Activated T-helper 1 cell treated with Interleukin-2 at 50 U/mL for 16 hours (primary cell): ENCODE results near the gene RNGTT.
"Not testable (repeated sequence)": the region's sequence is repeated elsewhere in the genome, so short reads cannot be mapped to it uniquely, and the experiment has no call there.

Experiments used
- DNase-seq: peaks from one replicate; pipeline ENCODE4 v3.0.0-alpha.2; 2020; ENCODE audit warnings: low read depth

RNGTT gene

DNA sequence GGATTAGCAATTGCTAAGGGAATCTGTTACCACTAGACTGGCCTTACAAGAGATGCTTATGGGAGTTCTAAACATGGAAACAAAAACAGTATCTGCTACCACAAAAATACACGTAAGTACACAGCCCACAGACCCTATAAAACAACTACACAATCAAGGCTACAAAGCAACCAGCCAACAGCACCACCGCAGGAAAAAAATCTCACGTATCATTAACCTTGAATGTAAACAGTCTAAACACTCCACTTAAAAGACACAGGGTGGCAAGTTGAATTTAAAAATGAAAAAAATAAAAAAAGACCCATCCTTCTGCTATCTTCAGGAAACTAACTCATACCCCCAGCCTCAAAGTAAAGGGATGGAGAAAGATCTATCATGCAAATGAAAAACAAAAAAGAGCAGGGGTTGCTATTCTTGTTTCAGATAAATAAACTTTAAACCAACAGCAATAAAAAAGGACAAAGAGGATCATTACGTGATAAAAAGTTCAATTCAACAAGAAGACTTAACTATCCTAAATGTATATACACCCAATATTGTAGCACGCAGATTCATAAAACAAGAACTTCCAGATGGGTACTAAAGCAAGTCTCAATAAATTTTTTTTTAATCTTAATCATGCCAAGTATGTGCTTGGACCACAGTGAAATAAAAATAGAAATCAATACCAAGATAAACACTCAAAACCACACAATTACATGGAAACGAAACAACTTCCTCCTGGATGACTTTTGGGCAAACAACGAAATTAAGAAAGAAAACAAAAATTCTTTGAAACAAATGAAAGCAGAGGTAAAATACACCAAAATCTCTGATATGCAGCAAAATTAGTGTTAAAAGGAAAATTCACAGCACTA is 52.3 kb downstream of the RNGTT start:
- DNase-seq, result no peak

DNA sequence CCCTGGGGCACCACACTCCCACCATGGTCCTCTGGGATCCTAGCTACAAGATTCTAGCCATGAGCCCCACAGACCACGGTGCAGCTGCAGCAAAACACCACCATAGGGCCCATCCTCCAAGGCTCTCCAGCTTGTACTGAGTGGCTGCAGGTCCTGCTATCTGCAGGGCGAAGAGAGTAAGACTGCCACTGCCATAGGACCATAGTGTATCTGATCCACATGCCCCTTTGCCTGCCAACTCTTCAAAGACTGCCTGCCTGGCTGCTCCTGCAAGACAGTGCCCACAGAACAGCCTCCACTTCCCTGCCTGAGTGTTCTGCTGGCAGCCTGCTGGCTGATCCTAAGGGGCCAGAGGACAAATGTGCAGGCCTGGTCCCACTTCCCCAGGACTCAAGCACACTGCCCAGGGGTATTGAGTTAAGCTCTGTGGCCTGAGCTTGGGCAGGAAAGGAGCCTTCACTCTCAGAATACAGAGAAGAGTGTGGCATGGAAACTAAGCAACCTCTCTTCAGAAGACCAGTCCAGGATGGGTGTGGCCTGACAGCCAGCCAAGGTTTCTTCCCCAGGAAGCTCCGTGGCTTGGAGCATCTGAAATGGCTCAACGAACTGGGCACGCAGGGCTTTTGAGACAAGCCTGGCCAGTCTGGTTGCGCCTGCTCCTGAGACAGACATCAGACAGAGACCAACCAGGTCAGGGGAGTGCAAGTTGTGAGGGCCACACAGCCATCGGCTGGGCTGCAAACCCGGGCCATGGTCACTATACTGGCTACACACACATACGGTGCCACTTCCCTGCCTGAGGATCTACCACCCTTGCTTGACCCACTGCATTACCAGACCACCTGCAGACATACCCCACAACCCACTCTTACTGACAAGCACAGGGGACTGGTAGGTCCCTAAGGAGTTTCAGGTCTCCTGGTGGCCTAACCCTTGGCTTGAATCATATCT is 54.5 kb downstream of the RNGTT start:
- DNase-seq, result no peak

DNA sequence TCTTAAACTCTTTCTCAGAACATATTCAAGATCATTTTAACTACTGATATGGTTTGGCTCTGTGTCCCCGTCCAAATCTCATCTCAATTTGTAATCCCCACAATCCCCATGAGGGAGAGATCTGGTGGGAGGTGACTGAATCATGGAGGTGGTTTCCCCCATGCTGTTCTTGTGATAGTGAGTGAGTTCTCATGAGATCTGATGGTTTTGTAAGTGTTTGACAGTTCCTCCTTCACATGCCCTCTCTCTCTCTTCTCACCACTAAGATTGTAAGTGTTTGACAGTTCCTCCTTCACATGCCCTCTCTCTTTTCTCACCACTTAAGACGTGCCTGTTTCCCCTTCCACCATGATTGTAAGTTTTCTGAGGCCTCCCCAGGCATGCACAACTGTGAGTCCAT is 56.3 kb downstream of the RNGTT start:
- not testable (repeated sequence) for DNase-seq

DNA sequence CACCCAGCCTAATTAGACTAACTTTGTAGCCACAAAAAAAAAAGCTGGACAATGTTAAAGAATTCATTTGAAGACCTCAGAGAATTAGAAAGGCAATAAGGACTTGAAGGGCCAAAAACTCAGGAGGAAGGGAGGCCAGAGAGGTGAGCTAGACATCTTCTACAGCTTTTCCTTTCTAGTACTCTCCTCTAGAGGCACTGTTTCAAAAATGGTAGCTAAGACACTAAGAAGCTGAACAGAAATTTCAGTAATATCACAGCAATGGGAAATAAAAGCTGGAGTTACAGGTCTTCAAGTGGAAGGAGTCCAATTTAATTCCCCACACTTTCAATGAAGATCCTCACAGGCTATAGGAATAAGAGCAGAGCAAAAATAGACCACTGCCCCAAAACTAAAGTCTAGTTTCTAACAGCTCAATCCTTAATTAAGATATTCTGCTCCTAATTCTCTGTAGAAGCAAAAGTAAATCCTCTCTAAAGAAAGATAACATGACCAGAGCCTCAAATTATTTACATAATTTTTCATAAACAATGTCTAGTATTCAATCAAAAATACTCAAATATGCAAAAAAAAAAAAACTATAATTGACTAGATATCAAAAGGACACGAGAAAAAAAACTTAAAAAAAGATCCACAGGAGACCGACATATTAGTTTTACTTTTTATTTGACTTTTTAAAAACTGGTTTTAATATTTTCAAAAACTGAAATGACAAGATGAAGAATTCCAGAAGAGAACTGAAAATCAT is 63.7 kb downstream of the RNGTT start:
- DNase-seq, result no peak

DNA sequence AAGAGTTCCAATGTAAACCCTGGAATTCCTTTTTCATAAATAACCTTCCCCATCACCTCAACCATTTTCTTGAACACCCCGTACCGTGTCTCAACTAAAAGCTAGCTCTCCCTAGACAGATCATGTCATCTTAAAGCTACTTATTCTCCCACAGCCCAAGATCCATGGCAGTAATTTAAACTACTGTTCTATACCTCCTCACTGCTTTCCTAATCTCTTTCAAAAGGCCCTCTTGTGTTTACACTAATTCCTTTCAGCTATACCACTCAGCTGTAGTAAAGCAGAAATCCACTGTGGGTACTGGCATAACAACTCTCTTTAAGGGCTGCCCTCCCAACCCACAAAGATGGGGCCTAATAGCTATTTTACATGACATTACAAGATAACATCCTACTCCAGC is 67.5 kb downstream of the RNGTT start:
- DNase-seq, result no peak

DNA sequence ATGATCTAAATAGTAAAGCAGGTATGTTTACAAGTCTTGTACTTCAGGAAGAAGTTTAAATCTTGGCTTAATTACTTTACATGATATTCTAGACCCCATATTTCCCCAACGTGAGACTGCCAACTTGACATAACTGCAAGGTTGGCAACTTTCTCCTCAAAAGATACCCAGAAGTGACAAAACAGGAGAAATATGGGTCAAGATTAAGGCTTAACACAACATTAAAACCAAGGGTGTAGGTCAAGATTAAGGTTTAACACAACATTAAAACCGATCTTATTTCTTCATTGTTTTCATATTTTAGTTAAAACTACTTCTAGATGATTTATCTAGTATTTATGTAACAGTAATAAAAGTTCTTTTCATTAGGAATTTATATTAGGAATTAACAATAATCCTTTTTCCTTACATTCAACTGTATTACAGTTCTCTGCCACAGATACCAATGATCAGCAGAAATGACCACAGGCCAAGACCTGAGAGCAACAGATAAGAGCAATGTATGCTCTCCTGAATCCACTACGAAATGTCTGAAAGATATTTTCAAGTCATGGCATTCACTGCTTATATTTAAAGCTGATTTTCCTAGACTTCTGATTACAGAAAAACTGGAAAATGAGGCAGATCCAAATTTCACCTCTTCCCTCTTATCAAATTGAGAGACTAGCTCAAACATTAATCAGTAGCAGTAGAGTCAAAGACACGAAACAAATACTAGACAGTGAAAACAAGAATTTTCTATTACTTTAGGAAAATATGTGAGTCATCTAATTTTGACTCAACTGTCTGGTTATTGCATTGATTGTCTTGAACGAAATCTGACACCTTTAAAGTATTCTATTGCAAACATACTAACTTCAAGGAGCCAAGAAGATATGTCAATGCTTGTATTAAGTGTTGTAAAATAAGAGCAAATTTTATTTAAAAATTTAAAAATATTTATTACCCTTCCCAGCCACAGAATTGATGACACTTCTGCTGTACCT is 72.3 kb downstream of the RNGTT start:
- DNase-seq, result no peak

DNA sequence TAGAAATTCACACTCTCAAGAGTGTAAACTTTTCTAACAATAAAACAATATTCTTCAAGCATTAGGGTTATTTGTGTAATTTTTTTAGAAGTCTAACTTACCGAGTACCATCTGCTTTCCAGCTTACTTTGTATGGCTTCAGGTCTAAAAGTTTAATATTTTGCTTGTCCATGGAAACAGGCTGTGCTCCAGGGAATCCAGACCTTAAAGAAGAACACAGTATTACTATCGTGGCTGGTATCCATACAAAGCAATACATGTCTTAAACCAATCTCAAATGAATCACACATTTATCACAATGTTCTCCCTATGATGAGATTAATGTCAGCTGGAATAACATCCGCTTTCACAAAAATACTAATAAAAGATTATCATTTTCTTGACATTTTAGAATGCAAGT is 73.0 kb downstream of the RNGTT start:
- DNase-seq, result no peak

DNA sequence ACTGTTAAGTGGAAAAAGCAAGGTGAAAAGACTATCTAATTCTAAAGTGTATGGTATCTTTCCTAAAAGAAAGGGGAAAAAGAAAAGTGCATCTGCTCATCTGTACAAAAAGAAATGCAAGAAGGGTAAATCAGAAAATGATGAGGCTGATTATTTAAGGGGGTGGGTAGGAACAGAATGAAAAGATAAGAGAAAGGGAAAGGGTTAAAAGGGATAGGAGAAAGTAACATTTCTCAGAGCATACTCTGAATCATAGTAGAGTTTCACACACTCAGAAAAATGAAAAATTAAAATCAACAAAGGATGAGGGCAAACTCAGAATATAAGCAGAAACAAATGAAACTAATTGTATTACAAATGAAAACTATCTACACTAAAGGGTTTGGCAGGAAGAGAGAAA is 79.1 kb downstream of the RNGTT start:
- DNase-seq, result no peak

DNA sequence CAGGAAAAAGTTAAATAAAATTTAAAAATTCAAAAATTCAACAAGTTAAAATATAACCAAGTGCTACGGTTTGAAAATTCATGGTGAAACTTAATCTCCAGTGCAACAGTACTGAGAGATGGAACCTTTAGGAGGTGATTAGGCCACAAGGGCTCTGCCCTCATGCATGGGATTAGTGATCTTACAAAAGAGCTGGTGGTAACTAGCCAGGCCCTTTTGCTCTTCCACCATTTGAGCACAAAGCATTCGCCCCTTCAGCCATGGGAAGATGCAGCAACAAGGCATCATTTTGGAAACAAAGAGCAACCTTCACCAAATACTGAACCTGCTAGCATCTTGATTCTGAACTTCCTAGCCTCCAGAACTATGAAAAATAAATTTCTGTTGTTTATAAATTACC is 80.9 kb downstream of the RNGTT start:
- no peak for DNase-seq

DNA sequence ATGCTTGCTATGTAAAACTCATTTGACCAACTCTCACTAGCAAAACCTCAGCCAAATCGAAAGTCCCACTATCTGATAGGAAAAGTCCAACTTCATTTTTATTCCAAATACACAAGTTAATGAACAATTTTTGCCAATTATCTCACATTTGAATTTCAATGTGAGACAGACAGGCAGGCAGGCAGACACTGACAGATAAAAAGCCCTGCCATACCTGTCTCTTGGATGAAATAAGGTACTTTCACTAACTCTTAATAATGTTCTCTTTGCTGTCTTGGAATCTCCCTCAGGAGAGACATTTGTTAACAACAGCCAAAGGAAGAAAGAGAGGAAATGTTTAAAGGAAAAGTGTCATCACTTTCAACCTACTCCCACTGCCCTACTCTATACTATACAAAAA is 82.0 kb downstream of the RNGTT start:
- no peak for DNase-seq

DNA sequence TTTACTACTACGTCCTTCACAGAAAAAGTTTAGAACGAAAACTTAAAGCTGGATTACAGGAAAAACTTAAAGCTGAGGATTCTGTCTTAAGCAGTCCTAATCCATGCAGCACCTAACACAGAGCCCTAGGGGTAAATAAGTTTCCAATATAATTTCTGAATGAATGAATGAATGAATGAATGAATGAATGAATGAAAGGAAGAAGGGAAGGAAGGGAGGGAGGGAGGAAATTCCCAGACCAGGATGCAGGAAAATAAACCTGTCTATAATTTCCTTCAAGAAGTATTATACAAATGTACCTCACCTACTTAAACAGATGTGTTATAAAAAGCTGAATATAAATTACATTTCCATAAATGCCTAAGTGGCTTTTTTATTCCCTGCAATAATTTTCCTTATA is 83.4 kb downstream of the RNGTT start:
- DNase-seq, result no peak

DNA sequence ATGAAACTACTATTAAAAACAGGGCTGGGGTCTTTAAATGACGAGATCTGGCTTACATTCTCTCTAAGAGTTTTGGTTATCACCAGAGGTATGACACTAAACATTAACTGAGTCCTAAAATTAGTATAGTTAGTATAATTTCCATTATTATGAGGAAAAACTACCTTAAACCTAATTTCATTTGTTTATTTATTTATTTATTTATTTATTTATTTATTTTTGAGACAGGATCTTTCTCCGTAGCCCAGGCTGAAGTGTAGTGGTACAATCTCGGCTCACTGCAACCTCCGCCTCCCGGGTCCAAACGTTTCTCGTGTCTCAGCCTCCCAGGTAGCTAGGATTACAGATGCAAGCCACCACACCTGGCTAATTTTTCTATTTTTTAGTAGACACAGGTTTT is 85.5 kb downstream of the RNGTT start:
- no peak for DNase-seq

DNA sequence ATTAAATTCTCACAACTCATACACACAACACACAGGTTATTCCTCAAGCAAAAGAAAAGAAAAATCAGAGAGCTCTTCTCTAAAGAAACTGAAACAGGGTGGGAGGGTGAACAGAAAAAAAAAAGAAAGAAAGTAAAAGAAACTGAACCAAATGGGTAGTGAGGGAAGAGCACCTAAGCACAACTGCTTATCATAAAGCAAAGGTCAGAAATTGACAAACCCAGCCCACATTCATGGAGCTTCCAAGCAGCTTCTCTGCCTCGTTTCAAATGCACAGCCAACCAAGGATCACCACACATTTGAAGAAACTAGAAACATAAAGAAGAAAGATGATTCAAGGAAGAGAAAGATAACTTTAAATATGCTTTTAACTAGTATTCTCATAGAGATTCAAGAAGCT is 90.5 kb downstream of the RNGTT start:
- DNase-seq, result no peak

DNA sequence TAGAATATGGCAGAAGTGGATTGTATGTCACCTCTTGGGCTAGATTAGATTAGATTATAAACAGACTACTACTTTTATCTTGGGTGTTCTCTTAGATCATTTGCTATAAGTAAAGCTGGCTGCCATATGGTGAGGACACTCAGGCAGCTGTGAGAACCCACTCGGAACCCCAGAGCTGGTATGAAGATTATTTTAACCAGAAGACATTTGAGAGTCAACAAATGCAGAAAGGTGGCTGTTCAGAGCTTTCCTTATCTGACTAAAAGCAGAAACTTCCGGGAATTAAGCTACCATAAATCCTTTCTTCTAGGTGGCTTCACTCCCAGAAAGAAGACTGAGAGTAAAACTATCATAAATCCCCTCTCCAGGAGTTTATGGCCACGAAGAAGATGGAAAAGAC is 91.9 kb downstream of the RNGTT start:
- no peak for DNase-seq

DNA sequence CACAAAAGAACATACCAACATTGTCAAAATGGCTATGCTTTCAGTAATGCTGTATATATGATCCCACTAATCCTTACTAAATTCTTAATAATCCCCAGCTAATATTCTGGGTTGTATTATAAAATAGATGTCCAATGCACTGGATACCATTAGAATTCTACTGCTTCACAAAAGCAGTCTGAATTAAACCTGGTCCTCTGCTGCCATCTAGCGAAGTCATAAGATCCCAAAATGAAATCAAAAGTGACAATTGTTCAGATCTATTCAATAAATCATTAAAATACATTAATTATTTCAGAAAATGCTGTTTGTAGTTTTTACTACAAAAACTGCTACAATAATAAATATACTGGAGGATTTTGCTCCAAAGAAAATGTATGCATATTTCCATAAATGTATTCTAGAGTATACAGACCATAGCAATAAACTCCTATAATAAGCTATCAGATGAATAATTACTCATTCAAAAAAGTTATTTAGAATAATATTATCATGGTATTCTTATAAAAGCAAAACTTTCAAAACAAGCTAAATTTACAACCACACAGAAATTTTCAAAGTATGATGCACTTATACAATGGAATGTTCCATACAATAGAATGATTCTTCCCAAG is 92.6 kb downstream of the RNGTT start:
- DNase-seq, result no peak

DNA sequence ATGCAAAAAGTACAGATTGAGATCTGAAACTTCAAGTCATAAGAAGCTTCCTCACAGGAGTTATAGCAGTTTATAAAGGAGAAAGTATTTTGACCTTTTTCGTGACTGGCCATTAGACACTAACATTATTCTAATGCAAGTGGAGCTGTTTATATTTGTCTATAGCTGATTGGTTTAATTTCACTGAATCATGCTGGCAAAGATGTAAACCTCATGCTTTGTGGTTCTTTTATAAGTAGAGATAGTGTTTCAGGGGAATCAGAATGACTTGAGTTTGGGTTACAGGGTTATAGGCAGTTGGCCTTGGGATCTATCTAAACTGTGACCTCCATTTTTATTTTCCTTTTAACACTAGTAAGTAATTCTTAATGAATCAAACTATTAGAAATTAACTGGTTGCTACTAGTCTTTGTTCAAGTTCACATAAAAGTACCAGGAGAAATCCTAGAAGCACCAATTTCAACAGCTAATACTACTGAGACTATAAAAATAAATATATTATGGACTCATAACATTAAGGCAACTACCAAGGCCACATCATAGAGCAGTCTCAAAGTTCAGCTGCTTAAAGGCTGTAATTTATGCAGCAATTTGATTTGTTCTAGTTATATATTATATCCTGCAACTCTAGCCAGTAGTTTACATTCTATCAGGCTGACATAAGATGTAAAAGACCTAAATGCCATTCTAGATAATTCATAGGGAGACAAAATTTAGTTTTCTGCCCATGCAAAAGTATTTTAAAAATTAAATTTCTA is 94.0 kb downstream of the RNGTT start:
- no peak for DNase-seq

DNA sequence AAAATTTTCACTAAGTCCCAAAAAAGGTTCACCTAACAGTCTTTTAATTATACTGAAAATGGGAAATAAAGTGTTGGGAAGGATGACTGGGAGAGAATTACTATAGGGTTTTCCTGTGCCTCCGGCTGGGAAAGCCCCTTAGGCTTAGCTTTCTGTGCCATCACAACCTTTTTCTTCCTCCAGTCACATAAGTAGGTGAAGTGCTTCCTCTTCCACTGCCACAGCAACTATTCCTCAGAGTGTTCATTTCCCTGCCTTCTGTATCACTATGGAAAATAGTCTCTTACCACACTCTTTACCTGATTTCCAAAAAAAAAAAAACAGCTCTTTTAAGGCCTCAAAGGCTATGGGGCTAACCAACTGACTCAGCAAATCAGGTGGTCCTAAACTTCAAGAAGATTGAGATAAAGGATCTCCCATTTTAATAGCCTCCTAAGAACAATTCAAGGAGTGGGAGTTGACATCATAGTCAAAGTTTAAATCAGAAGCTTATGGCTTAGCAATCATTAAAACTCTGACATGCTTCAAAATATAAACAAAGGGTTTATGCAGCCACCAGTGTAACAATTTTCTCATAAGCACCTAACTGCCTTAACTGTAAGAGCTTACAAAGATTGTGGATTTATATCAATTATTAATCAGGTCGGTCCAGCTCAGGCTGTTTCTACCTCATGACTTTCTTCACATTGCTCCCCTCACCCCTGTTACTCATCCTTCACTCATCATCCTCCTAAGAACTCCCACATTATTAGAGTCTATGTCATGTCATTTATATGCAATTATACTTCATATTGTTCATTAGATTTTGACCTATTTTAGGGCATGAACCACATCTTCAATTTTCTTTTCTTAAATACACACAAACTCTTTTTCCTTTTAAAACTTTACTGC is 95.3 kb downstream of the RNGTT start:
- DNase-seq, result no peak

DNA sequence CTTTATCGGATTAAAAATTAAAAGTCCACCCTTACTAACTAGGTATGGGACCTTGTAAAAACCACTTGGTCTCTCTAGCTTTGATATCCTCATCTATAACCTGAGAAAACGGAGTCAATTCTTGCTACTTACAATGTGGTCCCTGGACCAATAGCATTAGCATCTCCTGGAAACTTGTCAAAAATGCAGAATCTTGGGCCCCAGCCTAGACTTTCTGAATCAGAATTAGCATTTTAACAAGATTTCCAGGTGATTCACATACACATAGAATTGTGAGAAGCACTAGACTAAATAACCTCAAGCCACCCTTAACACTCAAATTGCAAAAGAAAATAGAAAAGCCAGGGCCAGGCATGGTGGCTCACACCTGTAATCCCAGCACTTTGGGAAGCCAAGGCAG is 96.6 kb downstream of the RNGTT start:
- no peak for DNase-seq

DNA sequence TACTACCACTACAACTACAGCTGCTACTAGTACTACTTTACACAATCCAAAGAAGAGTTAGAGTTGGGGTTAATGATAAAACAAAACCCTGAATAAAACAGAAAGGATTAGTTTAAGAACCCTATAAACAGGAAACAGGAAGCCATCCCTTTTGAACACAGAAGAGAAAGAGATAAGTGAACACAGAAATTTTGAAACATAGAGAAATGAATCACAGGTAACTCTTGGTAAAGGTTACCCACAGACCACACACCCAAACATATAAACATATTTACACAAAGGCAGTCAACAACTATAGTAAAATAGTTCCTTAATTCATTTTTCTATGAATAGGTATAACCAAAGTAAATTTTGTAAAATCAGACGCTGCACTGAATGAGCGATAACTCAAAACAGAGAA is 98.1 kb downstream of the RNGTT start:
- DNase-seq, result no peak
